ENCODE measurements around the gene LASP1. TPM values are rescaled to one million over a fixed set of nuclear protein-coding genes. Genes with fewer than 3 reads are reported as not detected.

LASP1 gene
- total and polyA plus RNA-seq, 2 of the 4 experiments (the other 2 are of a cell fraction): 79.8 to 262 TPM

- ChIA-PET POLR2A (ENCODE audit: unreplicated experiment) (interaction anchor here (0.7 kb wide), 1 partner anchor 19 kb away, joined by 3 read pairs; no protein-coding TSS in a partner anchor), CTCF (no interaction called here)
- dilution Hi-C loops (cut with HindIII; ENCODE audit: low sequenced_read_pairs, unreplicated experiment): no loop called here
- no TSS peak for BruUV-seq (replicated peaks)
- in situ Hi-C loops (cut with MboI; ENCODE audit: low sequenced_read_pairs): no loop called here
- Histone ChIP-seq H3K14ac (replicated peaks; ENCODE audit: low read depth, low read length) (no peak overlapping the region), H4K8ac (ENCODE audit: low read depth in 2 of 2, low read length in 2 of 2) (no peak overlapping the region), H3K4me2 (ENCODE audit: low read depth, low read length) (no peak overlapping the region), H2AK5ac (ENCODE audit: low read depth, low read length) (no peak overlapping the region), H2AK9ac (replicated peaks; ENCODE audit: low read depth, low read length, poor library complexity) (no peak overlapping the region), H2AFZ (replicated peaks; ENCODE audit: low read length, poor library complexity) (no peak overlapping the region), H3K9me3 (ENCODE audit: control insufficient read depth, insufficient read depth, low read length) (no peaks in the 10 kb centered on the region), H3K27me3 (ENCODE audit: control insufficient read depth, insufficient read depth, low read length) (no peaks in the 10 kb centered on the region), H2BK20ac (ENCODE audit: low read depth, low read length) (no peak overlapping the region), H3K23ac (ENCODE audit: low read depth, low read length) (no peak overlapping the region), H3K36me3 (ENCODE audit: control insufficient read depth, insufficient read depth, low read length) (no peaks in the 10 kb centered on the region), H3K79me1 (ENCODE audit: low read depth in 1 of 2, low read length in 2 of 2) (peaks cover 0 to 3% of the 10 kb centered on the region in 2 experiments; a peak in 1 of 4 replicates), H3K56ac (ENCODE audit: extremely low read depth, insufficient read depth, low read length) (no peak overlapping the region), H3K4me1 (ENCODE audit: control insufficient read depth, insufficient read depth, low read length) (peaks cover 4% of the 10 kb centered on the region; the same call in 1 of the 2 replicates), H3K18ac (ENCODE audit: low read depth, low read length) (no peak overlapping the region), H3K27ac (ENCODE audit: insufficient read depth, low read length) (no peak overlapping the region), H2BK5ac (ENCODE audit: low read depth, low read length, poor library complexity, severe bottlenecking) (no peak overlapping the region), H2BK15ac (ENCODE audit: low read depth, low read length) (no peak overlapping the region), H4K20me1 (ENCODE audit: insufficient read depth, low read length) (no peaks in the 10 kb centered on the region), H3K9ac (ENCODE audit: low read depth, low read length) (no peak overlapping the region), H4K5ac (ENCODE audit: low read depth, low read length) (no peak overlapping the region), H4K91ac (ENCODE audit: insufficient read depth, low read depth, low read length) (no peak overlapping the region), H3K9me1 (ENCODE audit: insufficient read depth, low read length) (0 out of 2 replicates have a peak, but pooled peaks cover 3% of the 10 kb centered on the region), H3K4ac (ENCODE audit: low read depth, low read length) (no peak overlapping the region), H2BK120ac (ENCODE audit: low read depth, low read length) (no peak overlapping the region), H3K4me3 (ENCODE audit: insufficient read depth, low read depth, low read length) (no peak overlapping the region)
- TF ChIP-seq RCOR1 (IDR thresholded peaks at IDR 0.05; ENCODE audit: insufficient replicate concordance, low read length) (no peak), RAD21 (IDR thresholded peaks at IDR 0.05; ENCODE audit: low read length) (no peak), FOS (IDR thresholded peaks at IDR 0.05; ENCODE audit: low read depth, low read length) (no peak), USF2 (IDR thresholded peaks at IDR 0.05; ENCODE audit: low read depth, low read length) (no peak), BHLHE40 (IDR thresholded peaks at IDR 0.05; ENCODE audit: low read depth, low read length) (no peak), CTCF (conservative IDR thresholded peaks at IDR 0.05; ENCODE audit: low read depth, low read length) (no peak), CHD1 (IDR thresholded peaks at IDR 0.05; ENCODE audit: low read depth, low read length) (no peak), MAFK (IDR thresholded peaks at IDR 0.05; ENCODE audit: low read depth, low read length) (no peak), MXI1 (IDR thresholded peaks at IDR 0.05; ENCODE audit: borderline replicate concordance, low read depth, low read length) (no peak), CEBPB (IDR thresholded peaks at IDR 0.05; ENCODE audit: low read depth, low read length) (no peak), ELK1 (IDR thresholded peaks at IDR 0.05; ENCODE audit: borderline replicate concordance, low read depth, low read length) (no peak), MAZ (IDR thresholded peaks at IDR 0.05; ENCODE audit: borderline replicate concordance, low read depth, low read length) (no peak)
- DNase-seq (no peak), ATAC-seq (ENCODE audit: low read depth) (peak; percentile 10; the same call in 1 of the 2 replicates)
- intact Hi-C loops (cut with micrococcal nuclease): no loop called here
- no CpG with 5 or more reads among the region's 8 CpGs for WGBS, 2 experiments (ENCODE audit: extremely low coverage in 2 of 2, insufficient read length in 1 of 2)
These were observed 8.4 kb upstream of the LASP1 start for GRCh38 chr17:38861399-38861843.

Data from IMR-90 (cell line).